Fibroblast of skin of left biceps (primary cell): ENCODE results near the gene CYP3A5.
"Not testable (repeated sequence)": the region's sequence is repeated elsewhere in the genome, so short reads cannot be mapped to it uniquely, and the experiment has no call there.

Experiments used
- DNase-seq, 2 experiments: peaks; one replicate each; pipeline ENCODE4 v3.0.0-alpha.2; 2013; ENCODE audit warnings: low read depth in 2 of 2

Gene CYP3A5

DNA sequence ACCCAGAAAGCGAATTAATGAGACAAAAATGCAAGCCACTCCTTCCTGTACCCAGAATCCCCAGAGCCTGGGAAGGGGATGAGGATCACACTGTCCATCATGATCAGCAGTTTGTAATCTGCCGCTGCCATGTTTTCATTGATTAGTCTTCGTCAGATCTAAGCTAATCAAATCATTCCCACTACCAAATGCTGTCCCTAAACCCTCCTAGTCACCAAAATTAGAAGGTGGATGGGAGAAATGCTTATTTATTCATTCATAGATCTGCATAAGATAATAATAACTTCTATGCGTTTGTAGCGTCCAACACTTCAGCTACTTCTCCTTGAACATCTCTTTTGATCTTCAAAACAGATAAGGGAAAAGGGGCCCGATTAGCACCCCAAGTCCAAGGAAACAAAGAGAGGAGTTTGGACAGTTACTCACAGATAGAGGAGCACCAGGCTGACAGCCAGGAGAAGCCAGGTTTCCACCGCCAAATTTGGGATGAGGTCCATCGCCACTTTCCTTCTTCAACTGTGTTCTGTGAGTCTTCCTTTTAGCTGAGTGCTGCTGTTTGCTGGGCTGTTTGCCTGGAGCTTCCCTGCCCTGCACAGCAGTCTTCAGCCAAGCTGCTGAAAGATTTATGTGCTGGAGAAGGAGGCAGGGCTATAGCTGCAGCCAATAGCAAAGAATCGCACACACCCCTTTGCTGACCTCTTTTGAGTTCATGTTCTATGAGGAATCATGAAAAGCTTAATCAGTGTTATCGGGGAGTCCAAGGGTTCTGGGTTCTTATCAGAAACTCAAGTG, at the start of gene CYP3A5:
Gene CYP3A5, minus strand, starts transcription at position 597 of the 792 bp plus-strand sequence. Its CDS starts 100 bp downstream, at position 497.
- no peak for DNase-seq

DNA sequence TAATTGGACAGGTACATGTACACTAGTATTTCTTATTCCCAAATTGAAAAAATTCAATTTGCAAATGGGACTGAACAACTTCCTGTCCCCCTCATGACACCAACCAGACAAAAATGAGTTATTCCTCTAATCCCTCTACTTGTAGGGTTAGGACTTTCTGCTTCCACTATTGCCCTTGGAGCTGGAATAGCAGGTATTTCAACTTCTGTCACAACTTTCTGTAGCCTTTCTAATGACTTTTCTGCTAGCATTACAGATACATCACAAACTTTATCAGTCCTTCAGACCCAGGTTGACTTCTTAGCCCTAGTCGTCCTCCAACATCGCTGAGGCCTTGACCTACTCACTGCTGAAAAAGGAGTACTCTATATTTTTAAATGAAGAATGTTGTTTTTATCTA, 48.8 kb upstream of the CYP3A5 start:
- no peak for DNase-seq

DNA sequence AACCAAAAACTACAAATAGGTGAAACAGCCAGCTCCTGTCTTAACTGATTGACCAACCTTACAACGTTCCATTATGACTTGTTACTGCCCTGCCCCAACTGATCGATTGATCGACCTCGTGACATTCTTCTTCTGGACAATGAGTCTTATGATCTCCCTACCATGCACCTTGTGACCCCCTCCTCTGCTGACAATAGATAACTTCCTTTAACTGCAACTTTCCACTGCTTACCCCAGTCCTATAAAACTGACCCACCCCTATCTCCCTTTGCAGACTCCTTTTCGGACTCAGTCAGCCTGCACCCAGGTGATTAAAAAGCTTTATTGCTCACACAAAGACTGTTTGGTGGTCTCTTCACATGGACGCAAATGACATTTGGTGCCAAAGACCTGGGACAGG, 43.4 kb upstream of the CYP3A5 start:
- DNase-seq = not testable (repeated sequence)

DNA sequence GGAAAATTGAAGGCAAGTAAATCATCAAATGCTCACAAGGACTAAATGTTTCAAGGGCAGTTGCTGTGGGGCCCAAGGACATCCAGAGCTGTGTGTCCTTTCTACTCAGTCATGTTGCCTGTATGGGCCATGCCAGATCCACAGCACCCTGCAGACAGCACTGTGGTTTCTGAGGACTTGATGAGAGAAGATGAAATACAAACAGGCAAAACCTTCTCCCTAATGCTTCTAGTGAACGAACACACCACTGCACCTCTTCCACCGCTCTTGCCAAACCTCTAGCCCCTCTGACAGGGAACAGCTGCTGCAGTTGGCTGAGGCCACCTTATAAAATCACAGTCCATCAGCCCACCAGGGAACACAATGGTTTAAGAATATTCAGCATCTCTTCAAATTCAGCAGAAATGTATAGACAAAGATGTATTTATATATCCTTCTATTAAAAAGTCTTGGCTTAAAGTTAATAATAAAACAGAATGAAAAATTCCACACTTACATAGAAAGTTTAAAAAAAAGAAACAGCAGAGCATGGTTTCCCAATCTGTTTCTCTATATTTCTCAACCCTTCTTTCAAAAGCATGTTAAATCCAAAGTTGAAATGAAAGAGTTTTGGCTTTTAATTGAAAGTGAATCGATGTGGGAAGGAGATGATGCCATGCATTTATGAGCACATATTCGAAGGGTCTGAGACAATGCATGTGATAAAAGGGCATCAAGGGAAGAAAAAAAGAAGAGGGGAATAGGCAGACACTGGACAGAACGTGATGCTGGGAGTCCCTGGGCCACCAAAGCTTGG, 41.2 kb upstream of the CYP3A5 start:
- DNase-seq = no peak

DNA sequence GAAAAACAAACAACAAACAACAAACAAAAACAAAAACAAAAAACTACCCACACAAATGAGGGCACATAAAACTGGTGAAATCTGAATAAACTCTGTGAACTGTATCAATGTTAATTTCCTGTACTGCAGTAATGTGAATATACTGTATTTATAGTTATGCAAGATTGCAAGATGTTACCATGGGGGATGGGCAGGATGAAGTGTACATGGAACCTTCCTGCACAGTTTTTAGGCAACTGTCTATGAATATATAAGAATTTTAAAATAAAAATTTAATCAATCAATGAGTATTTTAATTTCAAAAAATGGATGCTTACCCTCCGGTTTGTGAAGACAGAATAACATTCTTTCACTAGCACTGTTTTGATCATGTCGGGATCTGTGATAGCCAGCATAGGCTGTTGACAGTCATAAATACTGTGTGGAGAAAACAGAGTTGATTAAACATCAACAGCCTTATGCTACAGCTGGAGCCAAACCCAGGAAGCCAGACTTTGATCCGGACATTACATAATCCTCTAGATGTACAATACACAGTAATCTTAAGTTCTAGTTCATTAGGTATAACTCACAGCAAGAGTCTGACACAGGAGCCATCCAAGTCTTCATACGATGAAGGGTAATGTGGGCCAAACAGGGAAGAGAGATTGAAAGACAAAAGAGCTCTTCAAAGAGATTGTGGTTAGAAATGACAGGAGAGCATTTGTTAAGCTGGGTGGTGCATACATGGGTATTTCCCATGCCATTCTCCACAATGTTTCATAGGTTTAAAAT, 40.4 kb upstream of the CYP3A5 start:
- DNase-seq = no peak

DNA sequence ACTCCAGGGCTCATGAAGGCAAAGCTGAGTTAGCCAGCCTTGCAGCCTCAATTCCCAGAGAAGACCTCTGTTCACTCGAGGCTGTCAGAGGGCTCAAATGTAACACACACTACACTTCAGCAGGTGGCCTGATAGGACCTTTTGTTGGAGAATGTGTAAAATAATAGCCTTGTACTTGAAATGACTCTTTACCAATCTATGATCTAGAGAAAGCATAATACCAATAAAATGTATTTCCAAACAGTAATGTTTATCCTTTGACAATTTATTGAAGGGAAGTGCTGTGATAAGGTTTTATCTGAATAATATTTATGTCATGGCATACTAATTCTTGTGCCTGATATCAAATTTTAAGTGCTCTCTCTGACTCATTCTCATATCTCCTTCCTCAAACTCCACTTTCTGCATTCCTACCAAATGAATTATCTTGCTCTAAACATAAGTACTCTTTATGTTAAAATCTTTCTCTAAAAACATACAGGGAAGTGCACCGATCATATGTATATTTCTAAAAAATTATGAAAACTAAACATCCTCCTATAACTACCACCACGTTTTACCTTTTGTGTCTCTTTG, 34.3 kb upstream of the CYP3A5 start:
- DNase-seq = no peak

DNA sequence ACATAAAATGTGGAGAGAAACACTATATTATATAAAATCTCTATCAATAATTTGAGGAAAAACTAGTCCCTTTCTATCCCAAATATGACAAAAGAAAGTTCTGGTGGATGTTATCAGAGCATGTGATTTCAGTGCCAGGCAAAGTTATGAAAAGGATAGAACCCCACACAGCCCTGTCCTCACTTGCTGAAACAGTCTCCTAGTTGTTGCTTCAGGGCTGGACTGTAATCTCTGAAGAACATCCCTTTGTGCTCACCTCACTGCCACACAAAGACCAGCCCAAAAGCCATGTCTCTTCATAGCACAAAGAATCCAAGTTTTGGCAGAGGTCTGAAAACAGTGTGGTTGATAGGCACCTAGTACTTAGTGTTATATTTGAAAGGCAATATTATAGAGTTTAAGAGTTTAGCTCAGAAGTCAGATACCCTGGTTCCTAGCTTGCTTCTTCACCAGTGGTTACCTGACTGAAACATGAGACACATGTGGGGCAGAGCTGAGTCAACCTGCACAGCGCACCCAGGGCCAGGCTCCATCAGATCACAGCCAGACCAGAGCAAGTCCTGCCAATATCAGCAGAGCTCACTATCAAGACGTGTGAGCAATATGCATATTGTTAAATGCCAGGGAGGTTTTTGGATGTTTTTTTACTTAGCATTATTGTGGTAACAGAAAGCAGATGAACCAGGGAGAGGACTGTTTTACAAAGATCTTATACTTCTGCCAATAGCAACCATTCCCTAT, 30.2 kb upstream of the CYP3A5 start:
- no peak for DNase-seq

DNA sequence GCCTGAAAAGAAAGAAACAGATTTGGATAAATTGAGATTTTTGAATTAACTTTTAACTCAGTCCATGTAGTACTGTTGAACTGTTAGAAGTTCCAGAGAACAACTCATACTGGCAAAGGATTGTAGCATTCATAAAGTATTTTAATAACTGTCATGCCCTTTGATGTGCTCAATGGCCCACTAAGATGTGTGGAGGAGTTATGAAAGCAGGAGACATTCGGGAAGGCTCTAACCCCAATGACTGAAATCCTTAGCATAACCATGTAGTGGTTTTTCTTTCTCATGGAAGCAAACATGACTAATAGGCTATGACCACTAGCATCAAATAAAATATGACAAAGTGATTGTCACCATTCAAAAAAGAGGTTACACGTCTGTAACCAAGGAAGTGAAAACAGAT, 29.5 kb upstream of the CYP3A5 start:
- DNase-seq = no peak

DNA sequence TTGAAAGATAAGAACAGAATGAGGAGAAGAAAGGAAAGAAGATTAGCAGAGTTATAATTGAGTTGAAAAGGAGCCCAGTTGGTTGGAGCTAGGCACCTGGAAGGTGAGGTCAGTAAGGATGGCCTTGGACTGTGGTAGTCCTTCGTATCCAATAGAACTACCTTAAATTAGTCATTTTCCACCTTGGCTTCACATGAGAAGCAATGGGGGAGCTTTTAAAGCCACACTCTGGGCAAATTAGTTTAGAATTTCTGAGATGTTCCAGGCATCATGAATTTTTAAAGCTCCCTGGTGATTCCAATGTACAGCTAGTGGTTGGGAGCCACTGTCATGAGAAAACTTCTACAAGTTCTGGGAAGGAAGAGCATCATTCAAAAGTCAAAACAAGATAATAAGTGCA, 27.3 kb upstream of the CYP3A5 start:
- DNase-seq = no peak

DNA sequence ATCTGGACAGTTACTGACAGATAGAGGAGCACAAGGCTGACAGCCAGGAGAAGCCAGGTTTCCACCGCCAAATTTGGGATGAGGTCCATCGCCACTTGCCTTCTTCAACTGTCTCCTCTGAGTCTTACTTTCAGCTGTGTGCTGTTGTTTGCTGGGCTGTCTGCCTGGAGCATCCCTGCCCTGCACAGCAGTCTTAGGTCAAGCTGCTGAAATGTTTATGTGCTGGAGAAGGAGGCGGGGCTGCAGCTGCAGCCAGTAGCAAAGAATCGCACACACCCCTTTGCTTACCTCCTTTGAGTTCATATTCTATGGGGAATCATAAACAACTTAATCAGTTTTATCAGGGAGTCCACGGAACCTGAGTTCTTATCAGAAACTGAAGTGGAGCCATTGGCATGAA, 20.1 kb upstream of the CYP3A5 start:
- DNase-seq = no peak

DNA sequence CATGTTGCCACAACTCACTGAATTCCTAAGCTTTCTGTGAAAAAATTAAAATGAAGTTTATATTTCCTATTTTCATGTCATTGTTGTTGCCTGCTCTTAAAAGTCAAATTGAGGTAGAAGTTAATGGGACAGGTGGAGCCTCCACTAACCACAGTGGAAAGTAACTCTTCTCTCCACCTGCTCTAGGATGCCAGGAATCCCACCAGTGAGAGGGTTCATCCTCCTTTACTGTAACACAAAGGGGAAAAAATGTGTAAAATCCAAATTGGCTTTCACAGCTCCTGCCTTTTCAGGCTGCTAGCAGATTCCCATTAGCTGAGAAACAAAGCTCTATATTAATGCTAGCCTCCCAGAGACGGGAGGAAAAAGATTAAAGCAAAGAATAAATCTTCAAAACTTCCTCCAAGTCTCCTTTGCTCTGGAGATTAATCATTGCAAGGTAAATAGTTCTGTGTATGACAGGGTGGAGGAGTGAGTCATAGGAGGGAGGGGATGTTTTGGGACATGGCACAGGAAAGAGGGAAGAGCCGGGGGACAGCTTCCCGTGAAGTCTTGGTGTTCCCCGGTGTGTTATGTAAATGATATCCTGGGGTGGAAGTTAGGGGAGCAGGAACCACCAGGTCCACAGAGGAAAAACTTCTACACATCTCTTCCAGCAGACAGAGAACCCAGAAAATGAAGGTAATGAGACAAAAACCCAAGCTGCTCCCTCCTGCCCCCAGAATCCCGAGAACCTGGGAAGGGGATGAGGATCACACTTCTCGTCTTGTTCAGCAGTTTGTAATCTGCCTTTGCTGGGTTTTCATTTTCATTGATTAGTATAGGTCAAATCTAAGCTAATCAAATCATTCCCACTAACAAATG, 19.3 kb upstream of the CYP3A5 start:
- not testable (repeated sequence) for DNase-seq

DNA sequence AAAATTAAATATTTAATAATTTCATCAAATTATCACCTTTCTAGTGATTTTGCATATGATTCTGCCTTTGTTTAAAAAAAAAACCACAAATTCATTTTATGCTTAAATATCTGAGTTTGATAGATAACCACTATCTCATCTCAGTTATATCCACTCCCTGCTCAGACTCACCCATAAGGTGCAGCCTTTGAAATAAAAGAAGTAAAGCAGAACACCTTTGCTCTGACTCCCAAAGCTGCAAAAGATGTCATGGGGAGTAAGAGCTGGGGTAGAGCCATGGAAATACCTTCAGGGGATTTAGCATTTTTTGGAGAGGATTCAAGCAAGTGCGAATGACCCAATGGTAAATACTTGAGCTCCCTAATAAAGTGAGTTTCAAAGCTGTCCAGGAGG, 15.1 kb upstream of the CYP3A5 start:
- no peak for DNase-seq

DNA sequence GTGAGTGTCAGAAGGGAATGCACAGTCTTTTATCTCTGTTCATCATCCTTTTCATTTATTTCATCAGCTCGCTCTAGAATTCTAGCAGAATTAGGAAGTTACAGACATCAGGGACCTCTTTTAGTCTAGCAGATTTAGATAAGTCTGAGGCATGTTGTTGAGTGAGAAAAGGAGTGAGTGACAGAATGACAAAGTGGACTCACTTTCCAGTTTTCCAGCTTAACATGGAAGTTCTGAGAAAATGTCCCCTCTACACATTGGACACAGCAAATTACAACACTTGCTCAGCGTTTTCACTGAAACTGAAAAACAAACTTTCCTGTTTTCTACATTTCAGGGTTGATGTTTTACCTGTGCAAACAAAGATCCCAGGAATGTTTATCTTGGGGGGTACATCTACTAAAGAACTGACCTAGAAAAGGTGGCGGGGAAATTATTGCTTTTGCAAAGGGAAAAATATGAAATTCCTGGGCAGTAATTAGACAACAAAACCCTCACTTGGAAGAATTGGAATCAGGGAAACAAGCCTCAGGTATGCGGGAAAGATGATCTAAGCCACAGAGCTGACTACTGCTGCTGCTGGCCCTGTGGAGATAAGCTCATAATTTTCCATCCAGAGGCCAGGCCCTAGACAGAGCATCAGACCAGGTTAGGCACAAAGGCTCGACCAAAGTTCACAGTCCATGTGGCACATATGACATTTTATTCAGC, 14.6 kb upstream of the CYP3A5 start:
- DNase-seq = no peak

DNA sequence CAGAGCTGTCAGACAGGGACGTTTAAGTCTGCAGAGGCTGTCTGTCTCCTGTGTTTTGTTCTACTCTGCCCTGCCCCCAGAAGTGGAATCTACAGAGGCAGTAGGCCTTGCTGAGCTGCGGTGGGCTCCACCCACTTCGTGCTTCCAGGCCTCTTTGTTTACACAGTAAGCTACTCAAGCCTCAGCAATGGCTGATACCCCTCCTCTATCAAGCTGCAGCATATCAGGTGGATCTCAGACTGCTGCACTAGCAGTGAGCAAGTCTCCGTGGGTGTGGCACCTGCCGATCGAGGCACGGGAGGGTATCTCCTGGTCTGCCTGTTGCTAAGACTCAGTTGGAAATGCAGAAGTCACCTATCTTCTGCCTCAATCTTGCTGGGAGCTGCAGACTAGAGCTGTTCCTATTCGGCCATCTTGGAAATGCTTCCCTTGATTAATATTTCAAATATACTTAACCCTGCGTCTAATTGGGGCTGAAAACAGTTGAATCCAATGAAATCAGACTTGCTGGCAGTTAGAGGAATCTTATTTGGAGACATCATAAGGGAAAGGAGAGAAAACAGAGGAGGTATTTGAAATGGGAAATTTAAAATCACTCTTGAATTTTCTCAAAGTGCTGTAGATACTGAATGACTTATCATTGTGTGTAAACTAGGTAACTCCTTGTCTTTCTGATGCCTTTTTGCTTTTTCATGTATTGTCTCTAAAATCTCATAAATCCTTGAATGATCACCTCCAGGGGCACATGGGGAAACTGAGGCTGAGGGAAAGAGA, 13.8 kb upstream of the CYP3A5 start:
- DNase-seq = no peak

DNA sequence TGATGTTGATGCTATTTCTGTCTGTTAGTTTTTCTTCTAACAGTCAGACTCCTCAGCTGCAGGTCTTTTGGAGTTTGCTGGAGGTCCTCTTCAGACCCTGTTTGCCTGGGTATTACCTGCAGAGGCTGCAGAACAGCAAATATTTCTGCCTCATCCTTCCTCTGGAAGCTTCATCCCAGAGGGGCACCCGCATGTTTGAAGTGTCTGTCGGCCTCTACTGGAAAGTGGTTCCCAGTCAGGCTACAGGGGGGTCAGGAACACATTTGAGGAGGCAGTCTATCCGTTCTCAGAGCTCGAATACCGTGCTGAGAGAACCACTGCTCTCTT, 13.3 kb upstream of the CYP3A5 start:
- DNase-seq = no peak

DNA sequence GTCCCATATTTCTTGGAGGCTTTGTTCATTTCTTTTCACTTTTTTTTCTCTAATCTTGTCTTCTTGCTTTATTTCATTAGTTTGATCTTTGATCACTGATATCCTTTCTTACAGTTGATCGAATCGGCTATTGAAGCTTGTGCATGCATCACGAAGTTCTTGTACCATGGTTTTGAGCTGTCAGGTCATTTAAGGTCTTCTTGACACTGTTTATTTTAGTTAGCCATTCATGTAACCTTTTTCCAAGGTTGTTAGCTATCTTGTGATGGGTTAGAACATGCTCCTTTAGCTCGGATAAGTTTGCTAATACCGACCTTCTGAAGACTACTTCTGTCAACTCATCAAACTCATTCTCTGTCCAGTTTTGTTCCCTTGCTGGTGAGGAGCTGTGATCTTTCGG, 12.8 kb upstream of the CYP3A5 start:
- DNase-seq = not testable (repeated sequence)

DNA sequence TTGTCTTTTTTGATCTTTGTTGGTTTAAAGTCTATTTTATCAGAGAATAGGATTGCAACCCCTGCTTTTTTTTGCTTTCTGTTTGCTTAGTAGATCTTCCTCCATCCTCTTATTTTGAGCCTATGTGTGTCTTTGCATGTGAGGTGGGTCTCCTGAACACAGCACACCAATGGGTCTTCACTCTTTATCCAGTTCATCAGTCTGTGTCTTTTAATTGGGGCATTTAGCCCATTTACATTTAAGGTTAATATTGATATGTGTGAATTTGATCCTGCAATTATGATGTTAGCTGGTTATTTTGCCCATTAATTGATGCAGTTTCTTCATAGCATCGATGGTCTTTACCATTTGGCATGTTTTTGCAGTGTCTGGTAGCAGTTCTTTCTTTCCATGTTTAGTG, 11.9 kb upstream of the CYP3A5 start:
- not testable (repeated sequence) for DNase-seq

DNA sequence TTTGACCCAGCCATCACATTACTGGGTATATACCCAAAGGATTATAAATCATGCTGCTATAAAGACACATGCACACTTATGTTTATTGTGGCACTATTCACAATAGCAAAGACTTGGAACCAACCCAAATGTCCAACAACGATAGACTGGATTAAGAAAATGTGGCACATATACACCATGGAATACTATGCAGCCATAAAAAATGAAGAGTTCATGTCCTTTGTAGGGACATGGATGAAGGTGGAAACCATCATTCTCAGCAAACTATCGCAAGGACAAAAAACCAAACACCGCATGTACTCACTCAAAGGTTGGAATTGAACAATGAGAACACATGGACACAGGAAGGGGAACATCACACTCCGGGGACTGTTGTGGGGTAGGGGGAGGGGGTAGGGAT, 11.1 kb upstream of the CYP3A5 start:
- not testable (repeated sequence) for DNase-seq
